MM.1S (cell line): ENCODE data around the gene TMEM37.

ENCODE experiments used
- EZH2phosphoT487 ChIP-seq: fragments of 300-600 bp; sonication (generic); IDR thresholded peaks from 2 replicates; pipeline ENCODE4 v1.6.1; 2018; ENCODE audit warnings: antibody characterized with exemption, low read length
- TF ChIP-seq, protein P1 (sequence below): fragments of 300-600 bp; sonication (generic); IDR thresholded peaks from 2 replicates; pipeline ENCODE4 v1.5.1; 2016; ENCODE audit warnings: antibody characterized with exemption, low read length, mixed read lengths

DNA sequence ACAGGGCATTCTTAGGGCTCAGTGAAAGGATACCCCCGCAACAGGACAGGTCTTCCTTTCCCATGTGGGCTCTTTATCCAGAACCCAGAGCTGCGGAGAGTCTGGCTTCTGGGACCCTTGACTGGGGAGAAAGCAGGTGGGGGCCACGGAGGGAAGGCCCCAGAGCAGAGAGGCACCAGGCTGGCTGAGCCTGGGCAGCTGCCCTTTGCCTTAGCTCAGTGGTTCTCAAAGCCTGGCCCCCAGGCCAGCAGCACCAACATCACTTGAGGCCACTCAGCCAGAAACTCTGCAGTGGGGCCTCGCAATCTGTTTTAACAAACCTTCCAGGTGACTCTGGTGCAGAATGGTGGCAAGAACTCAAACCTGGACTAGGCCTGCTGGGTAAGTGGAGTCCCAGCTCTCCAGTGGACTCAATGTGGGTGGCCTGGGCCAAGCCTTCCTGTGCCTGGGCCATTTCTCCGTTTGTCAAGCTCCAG, 1.6 kb upstream of the TMEM37 start:
- TF ChIP-seq EZH2phosphoT487: no peak
- TF ChIP-seq, protein P1, sequence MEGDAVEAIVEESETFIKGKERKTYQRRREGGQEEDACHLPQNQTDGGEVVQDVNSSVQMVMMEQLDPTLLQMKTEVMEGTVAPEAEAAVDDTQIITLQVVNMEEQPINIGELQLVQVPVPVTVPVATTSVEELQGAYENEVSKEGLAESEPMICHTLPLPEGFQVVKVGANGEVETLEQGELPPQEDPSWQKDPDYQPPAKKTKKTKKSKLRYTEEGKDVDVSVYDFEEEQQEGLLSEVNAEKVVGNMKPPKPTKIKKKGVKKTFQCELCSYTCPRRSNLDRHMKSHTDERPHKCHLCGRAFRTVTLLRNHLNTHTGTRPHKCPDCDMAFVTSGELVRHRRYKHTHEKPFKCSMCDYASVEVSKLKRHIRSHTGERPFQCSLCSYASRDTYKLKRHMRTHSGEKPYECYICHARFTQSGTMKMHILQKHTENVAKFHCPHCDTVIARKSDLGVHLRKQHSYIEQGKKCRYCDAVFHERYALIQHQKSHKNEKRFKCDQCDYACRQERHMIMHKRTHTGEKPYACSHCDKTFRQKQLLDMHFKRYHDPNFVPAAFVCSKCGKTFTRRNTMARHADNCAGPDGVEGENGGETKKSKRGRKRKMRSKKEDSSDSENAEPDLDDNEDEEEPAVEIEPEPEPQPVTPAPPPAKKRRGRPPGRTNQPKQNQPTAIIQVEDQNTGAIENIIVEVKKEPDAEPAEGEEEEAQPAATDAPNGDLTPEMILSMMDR: no peak
